ENCODE measurements around the gene WNT9A.

DNA sequence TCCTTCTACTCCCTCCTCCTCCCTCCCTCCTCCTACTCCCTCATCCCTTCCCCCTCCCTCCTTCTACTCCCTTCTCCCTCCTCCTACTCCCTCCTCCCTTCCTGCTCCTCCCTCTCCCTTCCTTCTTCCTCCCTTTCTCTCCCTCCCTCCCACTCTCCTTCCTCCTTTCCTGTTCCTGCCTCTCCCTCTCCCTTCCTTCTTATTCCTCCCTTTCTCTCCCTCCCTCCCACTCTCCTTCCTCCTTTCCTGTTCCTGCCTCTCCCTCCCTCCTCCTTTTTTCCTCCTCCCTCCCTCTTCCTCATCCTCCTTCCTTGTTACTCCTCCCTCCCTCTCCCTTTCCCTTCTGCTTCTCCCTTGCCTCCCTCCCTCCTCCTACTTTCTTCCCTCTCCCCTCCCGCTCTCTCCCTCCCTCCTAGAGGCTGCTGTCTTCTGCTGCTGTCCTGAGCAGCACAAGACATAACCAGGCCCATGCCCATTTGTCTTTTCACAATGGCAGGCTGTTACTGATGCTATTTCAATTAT lies 41.1 kb downstream of the WNT9A start:
- TF ChIP-seq, protein P1, sequence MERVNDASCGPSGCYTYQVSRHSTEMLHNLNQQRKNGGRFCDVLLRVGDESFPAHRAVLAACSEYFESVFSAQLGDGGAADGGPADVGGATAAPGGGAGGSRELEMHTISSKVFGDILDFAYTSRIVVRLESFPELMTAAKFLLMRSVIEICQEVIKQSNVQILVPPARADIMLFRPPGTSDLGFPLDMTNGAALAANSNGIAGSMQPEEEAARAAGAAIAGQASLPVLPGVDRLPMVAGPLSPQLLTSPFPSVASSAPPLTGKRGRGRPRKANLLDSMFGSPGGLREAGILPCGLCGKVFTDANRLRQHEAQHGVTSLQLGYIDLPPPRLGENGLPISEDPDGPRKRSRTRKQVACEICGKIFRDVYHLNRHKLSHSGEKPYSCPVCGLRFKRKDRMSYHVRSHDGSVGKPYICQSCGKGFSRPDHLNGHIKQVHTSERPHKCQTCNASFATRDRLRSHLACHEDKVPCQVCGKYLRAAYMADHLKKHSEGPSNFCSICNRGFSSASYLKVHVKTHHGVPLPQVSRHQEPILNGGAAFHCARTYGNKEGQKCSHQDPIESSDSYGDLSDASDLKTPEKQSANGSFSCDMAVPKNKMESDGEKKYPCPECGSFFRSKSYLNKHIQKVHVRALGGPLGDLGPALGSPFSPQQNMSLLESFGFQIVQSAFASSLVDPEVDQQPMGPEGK (CRISPR knock-in tag; IDR thresholded peaks at IDR 0.05; ENCODE audit: borderline replicate concordance) = no peak
- TF ChIP-seq RARB (CRISPR knock-in tag; IDR thresholded peaks at IDR 0.05) (no peak), ZNF565 (CRISPR knock-in tag; conservative IDR thresholded peaks at IDR 0.05; ENCODE audit: low read depth) (no peak), ISL1 (CRISPR knock-in tag; IDR thresholded peaks at IDR 0.05) (no peak), CSDC2 (CRISPR knock-in tag; IDR thresholded peaks at IDR 0.05) (no peak)
